ENCODE data around the gene UBE4B.
"Not testable (repeated sequence)": the region's sequence is repeated elsewhere in the genome, so short reads cannot be mapped to it uniquely, and the experiment has no call there.

UBE4B gene

GRCh38 chr1:10014016-10014415, 18.7 kb upstream of the UBE4B start:
- H3K27ac ChIP-seq (ENCODE audit: low read length), result no peak overlapping the region
- H3K4me3 ChIP-seq (ENCODE audit: low read length), result no peak overlapping the region
- H3K4me1 ChIP-seq (ENCODE audit: insufficient read depth, low read length), result no peaks in the 10 kb centered on the region
- H3K9ac ChIP-seq (ENCODE audit: low read depth, low read length), result no peak overlapping the region
- no peaks in the 10 kb centered on the region for H3K27me3 ChIP-seq (ENCODE audit: insufficient read depth, low read length)
- H3K9me3 ChIP-seq (ENCODE audit: insufficient read depth, low read depth, low read length), result no peaks in the 10 kb centered on the region
- no peaks in the 10 kb centered on the region for H3K36me3 ChIP-seq (ENCODE audit: insufficient read depth, low read depth, low read length)

- Histone ChIP-seq H3K27ac (ENCODE audit: low read length) (no peak overlapping the region), H3K9me3 (ENCODE audit: insufficient read depth, low read depth, low read length) (no peaks in the 10 kb centered on the region), H3K4me3 (ENCODE audit: low read length) (no peak overlapping the region)
Observed at GRCh38 chr1:10019561-10019960, 13.2 kb upstream of the UBE4B start.

GRCh38 chr1:10020086-10020485, 12.7 kb upstream of the UBE4B start:
- Histone ChIP-seq H3K4me1 (ENCODE audit: insufficient read depth, low read length) (no peaks in the 10 kb centered on the region), H3K36me3 (ENCODE audit: insufficient read depth, low read depth, low read length) (no peaks in the 10 kb centered on the region), H3K4me3 (ENCODE audit: low read length) (no peak overlapping the region), H3K9me3 (ENCODE audit: insufficient read depth, low read depth, low read length) (no peaks in the 10 kb centered on the region), H3K27me3 (ENCODE audit: insufficient read depth, low read length) (no peaks in the 10 kb centered on the region), H3K27ac (ENCODE audit: low read length) (no peak overlapping the region), H3K9ac (ENCODE audit: low read depth, low read length) (no peak overlapping the region)

More at GRCh38 chr1:10019561-10019960, 13.2 kb upstream of the UBE4B start:
- Histone ChIP-seq H3K9ac (ENCODE audit: low read depth, low read length) (no peak overlapping the region), H3K4me1 (ENCODE audit: insufficient read depth, low read length) (no peaks in the 10 kb centered on the region), H3K27me3 (ENCODE audit: insufficient read depth, low read length) (no peaks in the 10 kb centered on the region), H3K36me3 (ENCODE audit: insufficient read depth, low read depth, low read length) (no peaks in the 10 kb centered on the region)

- H3K9me3 ChIP-seq (ENCODE audit: insufficient read depth, low read depth, low read length); H3K36me3 ChIP-seq (ENCODE audit: insufficient read depth, low read depth, low read length); H3K9ac ChIP-seq (ENCODE audit: low read depth, low read length); H3K27me3 ChIP-seq (ENCODE audit: insufficient read depth, low read length); H3K4me3 ChIP-seq (ENCODE audit: low read length); H3K27ac ChIP-seq (ENCODE audit: low read length); H3K4me1 ChIP-seq (ENCODE audit: insufficient read depth, low read length): not testable (repeated sequence)
Observed at GRCh38 chr1:10020678-10021077, 12.1 kb upstream of the UBE4B start.

- not testable (repeated sequence) for H3K4me1 ChIP-seq (ENCODE audit: insufficient read depth, low read length); H3K9me3 ChIP-seq (ENCODE audit: insufficient read depth, low read depth, low read length); H3K27ac ChIP-seq (ENCODE audit: low read length); H3K9ac ChIP-seq (ENCODE audit: low read depth, low read length); H3K4me3 ChIP-seq (ENCODE audit: low read length); H3K36me3 ChIP-seq (ENCODE audit: insufficient read depth, low read depth, low read length); H3K27me3 ChIP-seq (ENCODE audit: insufficient read depth, low read length)
Observed at GRCh38 chr1:10021992-10022391, 10.8 kb upstream of the UBE4B start.

GRCh38 chr1:10022656-10023055, 10.1 kb upstream of the UBE4B start:
- Histone ChIP-seq H3K27me3 (ENCODE audit: insufficient read depth, low read length) (no peaks in the 10 kb centered on the region), H3K36me3 (ENCODE audit: insufficient read depth, low read depth, low read length) (no peaks in the 10 kb centered on the region), H3K9me3 (ENCODE audit: insufficient read depth, low read depth, low read length) (no peaks in the 10 kb centered on the region), H3K27ac (ENCODE audit: low read length) (no peak overlapping the region), H3K4me3 (ENCODE audit: low read length) (no peak overlapping the region), H3K9ac (ENCODE audit: low read depth, low read length) (no peak overlapping the region), H3K4me1 (ENCODE audit: insufficient read depth, low read length) (no peaks in the 10 kb centered on the region)

- no peak overlapping the region for H3K9ac ChIP-seq (ENCODE audit: low read depth, low read length)
- no peak overlapping the region for H3K4me3 ChIP-seq (ENCODE audit: low read length)
- H3K27ac ChIP-seq (ENCODE audit: low read length), result no peak overlapping the region
- H3K9me3 ChIP-seq (ENCODE audit: insufficient read depth, low read depth, low read length), result no peaks in the 10 kb centered on the region
- H3K4me1 ChIP-seq (ENCODE audit: insufficient read depth, low read length), result no peaks in the 10 kb centered on the region
- no peaks in the 10 kb centered on the region for H3K27me3 ChIP-seq (ENCODE audit: insufficient read depth, low read length)
- H3K36me3 ChIP-seq (ENCODE audit: insufficient read depth, low read depth, low read length), result no peaks in the 10 kb centered on the region
Observed at GRCh38 chr1:10025354-10025753, 7.4 kb upstream of the UBE4B start.

- peaks cover under 1% of the 10 kb centered on the region; the same call in 1 of the 2 replicates for H3K4me1 ChIP-seq (ENCODE audit: insufficient read depth, low read length)
- H3K27ac ChIP-seq (ENCODE audit: low read length), result no peak overlapping the region
- H3K4me3 ChIP-seq (ENCODE audit: low read length), result no peak overlapping the region
- no peaks in the 10 kb centered on the region for H3K9me3 ChIP-seq (ENCODE audit: insufficient read depth, low read depth, low read length)
- H3K36me3 ChIP-seq (ENCODE audit: insufficient read depth, low read depth, low read length), result no peaks in the 10 kb centered on the region
- no peak overlapping the region for H3K9ac ChIP-seq (ENCODE audit: low read depth, low read length)
- no peaks in the 10 kb centered on the region for H3K27me3 ChIP-seq (ENCODE audit: insufficient read depth, low read length)
Observed at GRCh38 chr1:10027027-10027426, 5.7 kb upstream of the UBE4B start.

- not testable (repeated sequence) for H3K36me3 ChIP-seq (ENCODE audit: insufficient read depth, low read depth, low read length); H3K9me3 ChIP-seq (ENCODE audit: insufficient read depth, low read depth, low read length); H3K27me3 ChIP-seq (ENCODE audit: insufficient read depth, low read length); H3K4me3 ChIP-seq (ENCODE audit: low read length); H3K27ac ChIP-seq (ENCODE audit: low read length); H3K9ac ChIP-seq (ENCODE audit: low read depth, low read length); H3K4me1 ChIP-seq (ENCODE audit: insufficient read depth, low read length)
Observed at GRCh38 chr1:10028956-10029500, 3.7 kb upstream of the UBE4B start.

GRCh38 chr1:10031461-10031860, 1.3 kb upstream of the UBE4B start:
- peaks cover 4% of the 10 kb centered on the region; the same call in 1 of the 2 replicates for H3K36me3 ChIP-seq (ENCODE audit: insufficient read depth, low read depth, low read length)
- no peak overlapping the region for H3K27ac ChIP-seq (ENCODE audit: low read length)
- peaks cover 3% of the 10 kb centered on the region; the same call in 1 of the 2 replicates for H3K4me1 ChIP-seq (ENCODE audit: insufficient read depth, low read length)
- H3K27me3 ChIP-seq (ENCODE audit: insufficient read depth, low read length), result no peaks in the 10 kb centered on the region
- no peak overlapping the region for H3K9ac ChIP-seq (ENCODE audit: low read depth, low read length)
- H3K9me3 ChIP-seq (ENCODE audit: insufficient read depth, low read depth, low read length), result no peaks in the 10 kb centered on the region
- no peak overlapping the region for H3K4me3 ChIP-seq (ENCODE audit: low read length)

- Histone ChIP-seq H3K27ac (ENCODE audit: low read length) (peak overlapping the region; percentile 86), H3K9me3 (ENCODE audit: insufficient read depth, low read depth, low read length) (no peaks in the 10 kb centered on the region), H3K4me3 (ENCODE audit: low read length) (peak overlapping the region; percentile 84), H3K36me3 (ENCODE audit: insufficient read depth, low read depth, low read length) (peaks cover 18% of the 10 kb centered on the region), H3K9ac (ENCODE audit: low read depth, low read length) (peak overlapping the region; percentile 98), H3K4me1 (ENCODE audit: insufficient read depth, low read length) (peaks cover 3% of the 10 kb centered on the region; the same call in 1 of the 2 replicates), H3K27me3 (ENCODE audit: insufficient read depth, low read length) (no peaks in the 10 kb centered on the region)
Observed at GRCh38 chr1:10033359-10033845, 644 bp downstream of the UBE4B start.

- Histone ChIP-seq H3K4me1 (ENCODE audit: insufficient read depth, low read length) (peaks cover 8% of the 10 kb centered on the region; the same call in 1 of the 2 replicates), H3K36me3 (ENCODE audit: insufficient read depth, low read depth, low read length) (peaks cover 5% of the 10 kb centered on the region; the same call in 1 of the 2 replicates), H3K27ac (ENCODE audit: low read length) (no peak overlapping the region), H3K4me3 (ENCODE audit: low read length) (no peak overlapping the region), H3K9ac (ENCODE audit: low read depth, low read length) (no peak overlapping the region), H3K27me3 (ENCODE audit: insufficient read depth, low read length) (no peaks in the 10 kb centered on the region), H3K9me3 (ENCODE audit: insufficient read depth, low read depth, low read length) (no peaks in the 10 kb centered on the region)
Observed at GRCh38 chr1:10042746-10043145, 10.0 kb downstream of the UBE4B start.
